Measurements from ENCODE around the gene PSENEN. TPM values are rescaled to one million over a fixed set of nuclear protein-coding genes. Genes with fewer than 3 reads are reported as not detected.

Gene PSENEN
- total RNA-seq (2014; rRNA removed; shearing (Covaris generic); ENCODE audit: low replicate concordance), result 151 and 186 TPM in 2 replicates

GRCh38 chr19:35745328-35746086 is at the start of gene PSENEN, which contains the start of gene U2AF1L4:
TSS of gene PSENEN (plus strand) at chr19:35745651. CDS start at chr19:35745931, 280 bp downstream.
TSS of gene U2AF1L4 (minus strand) at chr19:35745418. CDS start at chr19:35745391, 27 bp downstream.
- peak; percentile 99 for DNase-seq (ENCODE audit: low read depth)
- in situ Hi-C loops (cut with HindIII; ENCODE audit: low pct_unique_long_range_greater_than_20kb, low sequenced_read_pairs), result no loop called here

GRCh38 chr19:35695895-35696422 is 49.5 kb upstream of the PSENEN start:
- in situ Hi-C loops (cut with HindIII; ENCODE audit: low pct_unique_long_range_greater_than_20kb, low sequenced_read_pairs), result no loop called here
- DNase-seq (ENCODE audit: low read depth), result no peak

GRCh38 chr19:35696835-35697234 is 48.6 kb upstream of the PSENEN start:
- in situ Hi-C loops (cut with HindIII; ENCODE audit: low pct_unique_long_range_greater_than_20kb, low sequenced_read_pairs), result no loop called here
- no peak for DNase-seq (ENCODE audit: low read depth)

- DNase-seq (ENCODE audit: low read depth), result peak; percentile 96
- in situ Hi-C loops (cut with HindIII; ENCODE audit: low pct_unique_long_range_greater_than_20kb, low sequenced_read_pairs), result no loop called here
Observed at GRCh38 chr19:35702223-35703012, 43.0 kb upstream of the PSENEN start.

GRCh38 chr19:35703343-35703742 is 42.1 kb upstream of the PSENEN start:
- in situ Hi-C loops (cut with HindIII; ENCODE audit: low pct_unique_long_range_greater_than_20kb, low sequenced_read_pairs), result no loop called here
- DNase-seq (ENCODE audit: low read depth), result no peak

GRCh38 chr19:35704218-35704617 is 41.2 kb upstream of the PSENEN start, which contains the start of gene ZBTB32:
TSS of gene ZBTB32 (plus strand) at chr19:35704558. CDS start at chr19:35714627, 10,069 bp downstream.
- DNase-seq (ENCODE audit: low read depth), result no peak
- in situ Hi-C loops (cut with HindIII; ENCODE audit: low pct_unique_long_range_greater_than_20kb, low sequenced_read_pairs), result no loop called here

- no peak for DNase-seq (ENCODE audit: low read depth)
- in situ Hi-C loops (cut with HindIII; ENCODE audit: low pct_unique_long_range_greater_than_20kb, low sequenced_read_pairs), result no loop called here
Observed at GRCh38 chr19:35708391-35708790, 37.1 kb upstream of the PSENEN start.

- in situ Hi-C loops (cut with HindIII; ENCODE audit: low pct_unique_long_range_greater_than_20kb, low sequenced_read_pairs), result no loop called here
- DNase-seq (ENCODE audit: low read depth), result no peak
Observed at GRCh38 chr19:35710784-35711723, 34.4 kb upstream of the PSENEN start.

- no peak for DNase-seq (ENCODE audit: low read depth)
- in situ Hi-C loops (cut with HindIII; ENCODE audit: low pct_unique_long_range_greater_than_20kb, low sequenced_read_pairs), result no loop called here
Observed at GRCh38 chr19:35712567-35713505, 32.6 kb upstream of the PSENEN start.

GRCh38 chr19:35713506-35713850 is 32.0 kb upstream of the PSENEN start:
- in situ Hi-C loops (cut with HindIII; ENCODE audit: low pct_unique_long_range_greater_than_20kb, low sequenced_read_pairs), result no loop called here
- DNase-seq (ENCODE audit: low read depth), result no peak

- in situ Hi-C loops (cut with HindIII; ENCODE audit: low pct_unique_long_range_greater_than_20kb, low sequenced_read_pairs), result no loop called here
- DNase-seq (ENCODE audit: low read depth), result no peak
Observed at GRCh38 chr19:35713904-35714495, 31.5 kb upstream of the PSENEN start.

GRCh38 chr19:35714601-35715354 is 30.7 kb upstream of the PSENEN start:
- in situ Hi-C loops (cut with HindIII; ENCODE audit: low pct_unique_long_range_greater_than_20kb, low sequenced_read_pairs), result no loop called here
- DNase-seq (ENCODE audit: low read depth), result no peak

- in situ Hi-C loops (cut with HindIII; ENCODE audit: low pct_unique_long_range_greater_than_20kb, low sequenced_read_pairs), result no loop called here
- no peak for DNase-seq (ENCODE audit: low read depth)
Observed at GRCh38 chr19:35715355-35715809, 30.1 kb upstream of the PSENEN start.

GRCh38 chr19:35715981-35716800 is 29.3 kb upstream of the PSENEN start:
- in situ Hi-C loops (cut with HindIII; ENCODE audit: low pct_unique_long_range_greater_than_20kb, low sequenced_read_pairs), result no loop called here
- no peak for DNase-seq (ENCODE audit: low read depth)

Data from Caki2 (cell line).